GM23338 (cell line): ENCODE results near the gene MRPL34.

Experiments
- CREB1 ChIP-seq: fragments of 250-450 bp; sonication (Bioruptor Pico); IDR thresholded peaks from 2 replicates; pipeline ENCODE4 v1.5.0; 2020; ENCODE audit warnings: low read depth, mild to moderate bottlenecking, moderate library complexity
- CTCF ChIP-seq, 2 experiments: fragments of 200-600 bp in 1 of 2; sonication (generic) in 1 of 2; conservative IDR thresholded peaks; 2 replicates each; pipeline versions ENCODE4 v1.5.1 to v1.6.1; 2016 to 2017; ENCODE audit warnings: antibody characterized with exemption in 2 of 2, low read depth in 2 of 2, mild to moderate bottlenecking in 2 of 2, moderate library complexity in 1 of 2

- TF ChIP-seq CTCF (conservative IDR thresholded peaks at IDR 0.05; ENCODE audit: low read depth in 2 of 2) (no peak), CREB1 (CRISPR knock-in tag) (no peak)
Measured at GRCh38 chr19:17327068-17327653, 21.5 kb downstream of the MRPL34 start.
